ENCODE measurements around the gene CMBL. TPM values are rescaled to one million over a fixed set of nuclear protein-coding genes. Genes with fewer than 3 reads are reported as not detected.
A peak's percentile ranks its signal among the peaks of the same experiment; 100 is the strongest.

The CMBL gene
- total RNA-seq, 1 donor from 2014 or later = 11.3 TPM

GRCh38 chr5:10253390-10253789 lies 54.3 kb downstream of the CMBL start:
- H3K9me3 Mint-ChIP-seq = no peaks in the 10 kb centered on the region
- no peak overlapping the region for H3K4me3 Mint-ChIP-seq
- H3K9me3 ChIP-seq (ENCODE audit: low read depth) = no peaks in the 10 kb centered on the region
- peaks cover 24% of the 10 kb centered on the region for H3K36me3 Mint-ChIP-seq
- H3K4me1 ChIP-seq = peaks cover 12% of the 10 kb centered on the region
- no peaks in the 10 kb centered on the region for H3K27me3 ChIP-seq
- peaks cover 4% of the 10 kb centered on the region for H3K27me3 Mint-ChIP-seq (ENCODE audit: insufficient read depth, low read depth)
- H3F3A ChIP-seq (ENCODE audit: low read depth) = peaks cover 13% of the 10 kb centered on the region
- peaks cover 21% of the 10 kb centered on the region for H3K4me1 Mint-ChIP-seq
- no peak overlapping the region for H3K27ac Mint-ChIP-seq
- no peak overlapping the region for H3K4me3 ChIP-seq
- H3K36me3 ChIP-seq = peaks cover 25% of the 10 kb centered on the region
- TF ChIP-seq EZH2phosphoT487 (IDR thresholded peaks at IDR 0.05) (no peak), EZH2 (IDR thresholded peaks at IDR 0.05) (no peak), CTCF (IDR thresholded peaks at IDR 0.05) (no peak)
- H3K4me2 ChIP-seq = no peak overlapping the region
- no peak overlapping the region for H3K9ac ChIP-seq
- H3K79me2 ChIP-seq (ENCODE audit: low read depth) = peaks cover 93% of the 10 kb centered on the region
- DNase-seq (ENCODE audit: low spot score) = no peak
- no peak overlapping the region for H3K27ac ChIP-seq
- H2AFZ ChIP-seq (replicated peaks) = no peak overlapping the region
- H4K20me1 ChIP-seq (ENCODE audit: low read depth) = peaks cover 75% of the 10 kb centered on the region

- Histone ChIP-seq H3K36me3 (peaks cover 14% of the 10 kb centered on the region), H3K4me1 (peaks cover 13% of the 10 kb centered on the region), H3K9me3 (ENCODE audit: low read depth) (no peaks in the 10 kb centered on the region), H3K27me3 (no peaks in the 10 kb centered on the region), H3K4me3 (peak overlapping the region; percentile 82), H3F3A (ENCODE audit: low read depth) (peaks cover 13% of the 10 kb centered on the region), H4K20me1 (ENCODE audit: low read depth) (peaks cover 59% of the 10 kb centered on the region), H3K4me2 (peak overlapping the region; percentile 98), H3K27ac (no peak overlapping the region), H3K79me2 (ENCODE audit: low read depth) (peaks cover 93% of the 10 kb centered on the region), H2AFZ (replicated peaks) (no peak overlapping the region), H3K9ac (peak overlapping the region; percentile 99)
- no peak for TF ChIP-seq EZH2 (IDR thresholded peaks at IDR 0.05)
- TF ChIP-seq EZH2phosphoT487 (IDR thresholded peaks at IDR 0.05) = no peak
- TF ChIP-seq CTCF (IDR thresholded peaks at IDR 0.05) = no peak
- peaks cover 14% of the 10 kb centered on the region for H3K36me3 Mint-ChIP-seq
- H3K9me3 Mint-ChIP-seq = no peaks in the 10 kb centered on the region
- peaks cover 4% of the 10 kb centered on the region for H3K27me3 Mint-ChIP-seq (ENCODE audit: insufficient read depth, low read depth)
- no peak overlapping the region for H3K27ac Mint-ChIP-seq
- H3K4me3 Mint-ChIP-seq = peak overlapping the region; percentile 97
- H3K4me1 Mint-ChIP-seq = peaks cover 25% of the 10 kb centered on the region
- DNase-seq (ENCODE audit: low spot score) = no peak
These were observed 56.3 kb downstream of the CMBL start for GRCh38 chr5:10251405-10251804.

GRCh38 chr5:10250806-10251276 lies 56.9 kb downstream of the CMBL start:
- Histone ChIP-seq H3F3A (ENCODE audit: low read depth) (peaks cover 13% of the 10 kb centered on the region), H3K4me2 (peak overlapping the region; percentile 98), H2AFZ (replicated peaks) (no peak overlapping the region), H3K9ac (peak overlapping the region; percentile 99), H3K27ac (no peak overlapping the region), H4K20me1 (ENCODE audit: low read depth) (peaks cover 53% of the 10 kb centered on the region), H3K36me3 (peaks cover 9% of the 10 kb centered on the region), H3K4me1 (peaks cover 13% of the 10 kb centered on the region), H3K27me3 (no peaks in the 10 kb centered on the region), H3K79me2 (ENCODE audit: low read depth) (peaks cover 93% of the 10 kb centered on the region), H3K9me3 (ENCODE audit: low read depth) (no peaks in the 10 kb centered on the region), H3K4me3 (peak overlapping the region; percentile 82)
- TF ChIP-seq CTCF (IDR thresholded peaks at IDR 0.05) (no peak), EZH2 (IDR thresholded peaks at IDR 0.05) (no peak), EZH2phosphoT487 (IDR thresholded peaks at IDR 0.05) (no peak)
- H3K4me1 Mint-ChIP-seq = peaks cover 25% of the 10 kb centered on the region
- H3K27me3 Mint-ChIP-seq (ENCODE audit: insufficient read depth, low read depth) = peaks cover 4% of the 10 kb centered on the region
- peak overlapping the region; percentile 96 for H3K27ac Mint-ChIP-seq
- peaks cover 11% of the 10 kb centered on the region for H3K36me3 Mint-ChIP-seq
- peak overlapping the region; percentile 97 for H3K4me3 Mint-ChIP-seq
- no peaks in the 10 kb centered on the region for H3K9me3 Mint-ChIP-seq
- peak; percentile 31 for DNase-seq (ENCODE audit: low spot score)

All from neural progenitor cell (in vitro differentiated cells).